GM21367 (cell line): ENCODE measurements around the gene MRPL50.
"Not testable (repeated sequence)": the region's sequence is repeated elsewhere in the genome, so short reads cannot be mapped to it uniquely, and the experiment has no call there.

Experiments used
- ATAC-seq: cut with Tn5 transposase; IDR thresholded peaks from one replicate; pipeline ENCODE4 v1.9.1; 2021; ENCODE audit not compliant: unreplicated experiment

Gene MRPL50

GRCh38 chr9:101418518-101419430 is 20.4 kb upstream of the MRPL50 start:
- ATAC-seq = no peak

- no peak for ATAC-seq
Observed at GRCh38 chr9:101417977-101418376, 19.6 kb upstream of the MRPL50 start.

GRCh38 chr9:101417389-101417788 is 19.0 kb upstream of the MRPL50 start:
- no peak for ATAC-seq

- no peak for ATAC-seq
Observed at GRCh38 chr9:101415578-101415977, 17.2 kb upstream of the MRPL50 start.

GRCh38 chr9:101414839-101415238 is 16.4 kb upstream of the MRPL50 start:
- no peak for ATAC-seq

- ATAC-seq = no peak
Observed at GRCh38 chr9:101409079-101409477, 10.7 kb upstream of the MRPL50 start.

- no peak for ATAC-seq
Observed at GRCh38 chr9:101408374-101409078, 10.1 kb upstream of the MRPL50 start.

- ATAC-seq = no peak
Observed at GRCh38 chr9:101403516-101404285, 5.3 kb upstream of the MRPL50 start.

- ATAC-seq = no peak
Observed at GRCh38 chr9:101400120-101400519, 1.7 kb upstream of the MRPL50 start.

- ATAC-seq = no peak
Observed at GRCh38 chr9:101399643-101399970, 1.2 kb upstream of the MRPL50 start.

- ATAC-seq = peak; percentile 4
Observed at GRCh38 chr9:101398930-101399642, 668 bp upstream of the MRPL50 start.

GRCh38 chr9:101397746-101398067 is 711 bp downstream of the MRPL50 start:
- no peak for ATAC-seq

- no peak for ATAC-seq
Observed at GRCh38 chr9:101394687-101395086, 3.7 kb downstream of the MRPL50 start.

GRCh38 chr9:101393135-101393534 is 5.3 kb downstream of the MRPL50 start:
- no peak for ATAC-seq

- no peak for ATAC-seq
Observed at GRCh38 chr9:101388507-101388993, 9.9 kb downstream of the MRPL50 start.

- peak; percentile 69 for ATAC-seq
Observed at GRCh38 chr9:101387871-101388506, 10.4 kb downstream of the MRPL50 start.

- not testable (repeated sequence) for ATAC-seq
Observed at GRCh38 chr9:101384873-101385536, 13.4 kb downstream of the MRPL50 start, which contains the start of gene BAAT. TSS of gene BAAT (minus strand) at chr9:101385006. CDS start at chr9:101371404, 13,602 bp downstream.

- ATAC-seq = no peak
Observed at GRCh38 chr9:101383361-101383760, 15.1 kb downstream of the MRPL50 start.

GRCh38 chr9:101381833-101382342 is 16.5 kb downstream of the MRPL50 start:
- no peak for ATAC-seq

- no peak for ATAC-seq
Observed at GRCh38 chr9:101381118-101381517, 17.3 kb downstream of the MRPL50 start.
